CMK (cell line): ENCODE measurements around the gene RAB15.
"Not testable (repeated sequence)": the region's sequence is repeated elsewhere in the genome, so short reads cannot be mapped to it uniquely, and the experiment has no call there.

Experiments used
- DNase-seq: peaks from one replicate; pipeline ENCODE4 v3.0.0-alpha.2; 2010; ENCODE audit warnings: low read depth

Gene RAB15

GRCh38 chr14:64937171-64937820 is 34.8 kb downstream of the RAB15 start:
- no peak for DNase-seq

DNA sequence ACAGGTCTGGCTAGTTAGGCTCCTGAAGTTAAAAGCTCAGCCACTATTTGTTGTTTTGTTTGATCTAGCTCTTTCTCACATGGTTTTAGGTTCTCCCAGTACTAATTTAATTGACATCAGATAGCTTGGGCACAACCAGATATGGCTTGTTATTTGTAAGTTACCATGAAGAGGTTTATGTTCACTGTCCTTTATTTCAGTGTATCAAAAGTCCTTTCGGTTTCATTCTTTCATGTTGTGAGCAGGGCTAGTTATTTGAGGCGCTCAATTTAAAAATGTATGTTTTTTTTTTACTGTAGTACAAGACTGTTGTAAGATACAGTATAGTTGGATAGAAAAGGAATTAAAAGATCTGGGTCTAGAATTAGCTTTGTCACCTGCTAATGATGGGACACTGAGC is 36.6 kb downstream of the RAB15 start:
- DNase-seq = no peak

- no peak for DNase-seq
Measured at GRCh38 chr14:64934338-64934929, 37.7 kb downstream of the RAB15 start.

- DNase-seq = no peak
Measured at GRCh38 chr14:64932231-64932630, 39.9 kb downstream of the RAB15 start.

- DNase-seq = no peak
Measured at GRCh38 chr14:64931123-64931522, 41.0 kb downstream of the RAB15 start.

GRCh38 chr14:64930085-64930843 is 41.9 kb downstream of the RAB15 start:
- no peak for DNase-seq

GRCh38 chr14:64929014-64929359 is 43.1 kb downstream of the RAB15 start:
- DNase-seq = no peak

- DNase-seq = no peak
Measured at GRCh38 chr14:64928239-64929013, 43.7 kb downstream of the RAB15 start.

DNA sequence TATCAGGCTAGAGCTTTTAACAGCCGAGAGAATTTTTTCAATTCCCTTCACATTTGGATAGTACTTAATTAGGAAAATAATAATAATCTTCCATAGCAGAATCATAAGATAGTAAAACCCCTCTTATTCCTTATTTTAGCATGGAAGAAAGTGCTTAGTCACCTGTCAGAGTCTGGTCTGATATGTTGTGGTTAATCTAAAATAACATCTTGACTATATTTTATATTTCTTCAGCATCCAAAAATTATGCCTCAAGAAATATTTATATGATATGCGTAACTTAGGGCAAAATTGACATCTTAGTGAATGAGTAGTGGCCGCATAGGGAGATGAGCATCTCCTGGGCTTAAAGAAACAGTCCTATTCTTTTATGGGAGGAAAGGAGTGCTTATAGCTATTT is 45.1 kb downstream of the RAB15 start:
- DNase-seq = no peak

GRCh38 chr14:64926398-64926995 is 45.6 kb downstream of the RAB15 start:
- DNase-seq = no peak

DNA sequence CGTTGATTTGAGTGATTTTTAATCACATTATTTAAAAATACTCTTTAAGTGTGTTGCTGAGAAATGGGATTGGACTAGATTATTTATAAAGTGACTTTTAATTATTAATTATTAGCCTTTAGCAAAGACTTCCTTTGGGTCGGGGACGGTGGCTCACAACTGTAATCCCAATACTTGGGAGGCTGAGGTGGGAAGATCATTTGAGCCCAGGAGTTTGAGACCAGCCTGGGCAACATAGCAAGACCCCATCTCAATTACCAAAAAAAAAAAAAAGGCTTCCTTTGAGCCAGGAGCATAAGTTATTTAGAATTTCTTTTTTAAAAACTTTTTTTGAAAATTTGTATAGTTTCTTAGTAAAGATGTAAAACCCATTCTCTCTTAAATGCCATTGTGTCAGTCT is 49.1 kb downstream of the RAB15 start:
- DNase-seq = no peak

DNA sequence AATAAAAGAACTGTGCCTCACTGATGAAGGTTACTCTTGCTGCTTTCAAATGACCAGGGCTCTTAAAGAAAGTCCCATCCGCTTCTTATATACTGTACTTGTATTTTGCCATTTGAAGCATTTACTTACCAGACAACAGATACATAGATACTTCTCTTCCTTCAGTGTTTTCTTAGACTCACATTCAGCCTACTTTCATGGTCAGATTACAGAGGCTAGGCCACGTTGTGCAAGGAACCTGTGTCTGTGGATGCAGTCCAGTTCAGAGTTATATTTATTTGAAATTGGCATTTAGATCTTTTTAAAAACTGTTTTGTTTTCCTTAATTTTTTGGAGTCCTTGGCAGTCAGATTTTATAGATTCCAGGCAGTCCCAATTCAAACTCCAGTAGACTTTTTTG is 51.7 kb downstream of the RAB15 start:
- no peak for DNase-seq

- DNase-seq = no peak
Measured at GRCh38 chr14:64919618-64920017, 52.5 kb downstream of the RAB15 start.

- no peak for DNase-seq
Measured at GRCh38 chr14:64919215-64919614, 52.9 kb downstream of the RAB15 start.

GRCh38 chr14:64918216-64918615 is 53.9 kb downstream of the RAB15 start:
- no peak for DNase-seq

DNA sequence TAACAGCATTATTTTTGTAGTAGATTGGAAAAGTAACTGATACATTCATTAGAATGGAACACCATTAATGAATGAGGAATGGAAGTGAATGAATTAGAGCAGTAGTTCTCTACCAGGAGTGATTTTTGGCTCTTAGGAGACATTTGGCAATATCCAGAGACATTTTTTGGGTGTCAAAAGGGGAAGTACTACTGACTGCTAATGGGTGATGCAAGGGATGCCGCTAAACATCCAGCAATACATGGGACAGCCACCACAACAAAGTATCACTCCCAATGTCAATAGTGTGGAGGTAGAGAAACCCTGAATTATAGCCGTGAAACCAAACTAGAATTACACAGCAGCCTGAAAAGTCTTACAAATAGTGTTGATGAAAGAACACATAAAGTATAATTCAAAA is 56.3 kb downstream of the RAB15 start:
- no peak for DNase-seq

DNA sequence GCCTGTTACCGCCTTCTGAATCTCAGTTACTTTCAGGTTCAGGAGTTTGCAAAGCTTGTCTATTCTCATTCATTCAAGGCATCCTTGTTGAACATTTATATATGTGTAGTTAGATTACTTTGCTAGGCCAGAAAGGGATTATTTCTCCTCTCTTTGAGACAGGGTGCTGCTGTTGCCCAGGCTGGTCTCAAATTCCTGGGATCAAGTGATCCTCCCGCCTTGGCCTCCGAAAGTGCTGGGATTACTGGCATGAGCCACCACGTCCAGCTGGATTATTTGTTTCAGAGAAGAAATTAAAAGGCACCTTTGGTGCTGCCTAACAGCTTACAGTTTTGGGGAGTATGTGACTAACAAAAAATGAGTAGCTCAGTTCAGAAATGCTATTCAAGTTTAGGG is 57.1 kb downstream of the RAB15 start:
- DNase-seq = no peak

GRCh38 chr14:64914237-64915028 is 57.7 kb downstream of the RAB15 start, which contains the start of gene CHURC1:
Gene CHURC1, plus strand, starts transcription at chr14:64914455. Its CDS starts 41 bp downstream, at chr14:64914496.
- DNase-seq = peak; percentile 94

GRCh38 chr14:64913477-64913876 is 58.7 kb downstream of the RAB15 start:
- not testable (repeated sequence) for DNase-seq

DNA sequence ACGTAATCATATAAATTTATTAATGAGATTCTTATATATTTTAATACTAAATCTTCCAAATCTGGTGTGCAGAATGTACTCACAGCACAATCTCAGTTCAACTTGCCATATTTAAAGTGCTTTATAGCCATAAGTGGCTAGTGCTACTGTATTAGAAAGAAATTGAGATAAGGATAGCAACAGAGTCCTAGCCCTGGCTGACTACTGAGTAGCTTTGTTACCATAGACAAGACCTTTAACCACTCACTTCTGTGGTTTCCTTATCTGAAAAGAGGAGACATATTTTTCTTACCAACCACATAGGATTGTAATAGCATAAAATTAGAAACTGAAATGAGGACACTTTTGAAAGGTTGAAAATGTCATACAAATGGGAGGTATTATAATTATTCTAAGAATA is 59.9 kb downstream of the RAB15 start:
- no peak for DNase-seq

GRCh38 chr14:64910847-64911495 is 61.2 kb downstream of the RAB15 start:
- no peak for DNase-seq
